Upper lobe of left lung (tissue), 6 donors: ENCODE data around the gene THRAP3. TPM values are rescaled to one million over a fixed set of nuclear protein-coding genes. Genes with fewer than 3 reads are reported as not detected.
A peak's percentile ranks its signal among the peaks of the same experiment; 100 is the strongest.

Experiments
- ATAC-seq, 2 donors: fragments of 200-7000 bp; cut with Tn5 transposase; one replicate each; pipeline ENCODE4 v1.9.1; 2022; ENCODE audit warnings: mild to moderate bottlenecking in 2 of 2, moderate library complexity in 2 of 2; ENCODE audit not compliant: low FRiP score in 2 of 2
- DNase-seq, 2 donors: peaks; one replicate each; pipeline ENCODE4 v3.0.0-alpha.2; 2019 to 2020
- H3K27ac ChIP-seq, 4 donors: fragments of 200-600 bp; sonication (generic); one replicate each; pipeline ENCODE4 v1.5.1; 2016 to 2019
- H3K27me3 ChIP-seq, 4 donors: fragments of 200-600 bp; sonication (generic); one replicate each; pipeline ENCODE4 v1.5.1; 2017 to 2019
- H3K36me3 ChIP-seq, 4 donors: fragments of 200-600 bp; sonication (generic); one replicate each; pipeline ENCODE4 v1.5.1; 2016 to 2019
- H3K4me1 ChIP-seq, 4 donors: fragments of 200-600 bp; sonication (generic); one replicate each; pipeline ENCODE4 v1.5.1; 2018 to 2019
- H3K4me3 ChIP-seq, 4 donors: fragments of 200-600 bp; sonication (generic); one replicate each; pipeline ENCODE4 v1.5.1; 2017 to 2019; ENCODE audit warnings: mild to moderate bottlenecking in 2 of 4, moderate library complexity in 1 of 4
- H3K9me3 ChIP-seq, 4 donors: fragments of 200-600 bp; sonication (generic); one replicate each; pipeline ENCODE4 v1.5.1; 2018 to 2019
- EP300 ChIP-seq, 4 donors: sonication (generic); formaldehyde crosslinking; IDR thresholded peaks; one replicate each; pipeline ENCODE4 v1.5.1; 2017; ENCODE audit warnings: antibody characterized with exemption in 4 of 4, control low read depth in 2 of 4
- POLR2A ChIP-seq, 4 donors: fragments of 450-650 bp; IDR thresholded peaks; one replicate each; pipeline ENCODE4 v1.5.1; 2016 to 2017; ENCODE audit warnings: antibody characterized with exemption in 4 of 4, mild to moderate bottlenecking in 2 of 4
- POLR2AphosphoS5 ChIP-seq, 2 donors: sonication (generic); formaldehyde crosslinking; IDR thresholded peaks; one replicate each; pipeline ENCODE4 v1.5.1; 2017; ENCODE audit warnings: antibody characterized with exemption in 2 of 2
- WGBS, 2 donors: methylation state at CpG; one replicate each; pipeline ENCODE4 v1.1.5; 2017 to 2018; 5-methylcytosine and 5-hydroxymethylcytosine counted together
- total RNA-seq, 6 donors: library from RNA; depleted of rRNA in 4 of 6; stranded (reverse); fragments of >200 nt in 4 of 6; gene quantifications; one replicate each; pipeline versions ENCODE4 v1.1.0 to v1.2.1, GENCODE V29; 2016 to 2021
- TF ChIP-seq, protein P1 (sequence below), 6 experiments: fragments of 450-650 bp in 4 of 6; fragments of 200-600 bp in 2 of 6; sonication (generic) in 2 of 6; IDR thresholded peaks; one replicate each; pipeline ENCODE4 v1.5.1; 2016 to 2019; ENCODE audit warnings: antibody characterized with exemption in 6 of 6
- donor health status: DM: no; HTN: no; CAD: no; lungs with moderate emphysema.
- donor health status: DM: no; HTN: yes; CAD: no; lungs with severe emphysema.

The THRAP3 gene
- total RNA-seq, 6 donors from 2014 or later = 55.0 to 91.1 (median 84.0) TPM

DNA sequence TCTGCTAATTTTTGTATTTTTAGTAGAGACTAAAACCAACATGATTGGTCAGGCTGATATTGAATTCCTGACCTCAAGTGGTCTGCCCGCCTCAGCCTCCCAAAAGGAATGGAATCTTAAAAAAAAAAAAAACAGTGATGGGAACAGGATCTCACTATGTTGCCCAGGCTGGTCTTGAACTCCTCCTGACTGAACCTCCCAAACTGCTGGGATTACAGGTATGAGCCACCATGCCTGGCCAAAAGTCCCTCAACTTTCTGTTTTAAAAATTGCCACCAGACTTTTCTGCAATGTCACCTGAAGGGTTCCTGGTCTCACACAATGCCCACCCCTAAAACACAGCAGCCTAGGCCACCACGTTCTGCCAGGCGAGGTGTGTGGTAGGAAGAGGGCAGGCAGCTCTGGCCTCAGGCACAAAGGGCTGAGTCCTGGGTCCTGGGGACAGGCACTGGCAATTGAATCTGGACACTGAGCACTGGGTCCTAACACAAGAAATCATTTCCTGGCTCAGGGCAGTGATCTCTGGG lies 21.2 kb upstream of the THRAP3 start:
- H3K4me3 ChIP-seq = no peak overlapping the region
- ATAC-seq (no peak), DNase-seq (no peak)
- no peaks in the 10 kb centered on the region for H3K9me3 ChIP-seq
- peak overlapping the region; percentile 77 to 84 (median 80) for H3K27ac ChIP-seq
- TF ChIP-seq POLR2AphosphoS5 (IDR thresholded peaks at IDR 0.05) = no peak
- TF ChIP-seq, protein P1, sequence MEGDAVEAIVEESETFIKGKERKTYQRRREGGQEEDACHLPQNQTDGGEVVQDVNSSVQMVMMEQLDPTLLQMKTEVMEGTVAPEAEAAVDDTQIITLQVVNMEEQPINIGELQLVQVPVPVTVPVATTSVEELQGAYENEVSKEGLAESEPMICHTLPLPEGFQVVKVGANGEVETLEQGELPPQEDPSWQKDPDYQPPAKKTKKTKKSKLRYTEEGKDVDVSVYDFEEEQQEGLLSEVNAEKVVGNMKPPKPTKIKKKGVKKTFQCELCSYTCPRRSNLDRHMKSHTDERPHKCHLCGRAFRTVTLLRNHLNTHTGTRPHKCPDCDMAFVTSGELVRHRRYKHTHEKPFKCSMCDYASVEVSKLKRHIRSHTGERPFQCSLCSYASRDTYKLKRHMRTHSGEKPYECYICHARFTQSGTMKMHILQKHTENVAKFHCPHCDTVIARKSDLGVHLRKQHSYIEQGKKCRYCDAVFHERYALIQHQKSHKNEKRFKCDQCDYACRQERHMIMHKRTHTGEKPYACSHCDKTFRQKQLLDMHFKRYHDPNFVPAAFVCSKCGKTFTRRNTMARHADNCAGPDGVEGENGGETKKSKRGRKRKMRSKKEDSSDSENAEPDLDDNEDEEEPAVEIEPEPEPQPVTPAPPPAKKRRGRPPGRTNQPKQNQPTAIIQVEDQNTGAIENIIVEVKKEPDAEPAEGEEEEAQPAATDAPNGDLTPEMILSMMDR (IDR thresholded peaks at IDR 0.05) = no peak
- TF ChIP-seq EP300 (IDR thresholded peaks at IDR 0.05) = no peak
- no peak for TF ChIP-seq POLR2A (IDR thresholded peaks at IDR 0.05)
- H3K4me1 ChIP-seq = peaks cover 17 to 26% (median 22%) of the 10 kb centered on the region in 4 donors
- H3K27me3 ChIP-seq = no peaks in the 10 kb centered on the region
- WGBS, 2 donors = 86% methylated on average over 2 to 3 of the region's 3 CpGs
- no peaks in the 10 kb centered on the region for H3K36me3 ChIP-seq

DNA sequence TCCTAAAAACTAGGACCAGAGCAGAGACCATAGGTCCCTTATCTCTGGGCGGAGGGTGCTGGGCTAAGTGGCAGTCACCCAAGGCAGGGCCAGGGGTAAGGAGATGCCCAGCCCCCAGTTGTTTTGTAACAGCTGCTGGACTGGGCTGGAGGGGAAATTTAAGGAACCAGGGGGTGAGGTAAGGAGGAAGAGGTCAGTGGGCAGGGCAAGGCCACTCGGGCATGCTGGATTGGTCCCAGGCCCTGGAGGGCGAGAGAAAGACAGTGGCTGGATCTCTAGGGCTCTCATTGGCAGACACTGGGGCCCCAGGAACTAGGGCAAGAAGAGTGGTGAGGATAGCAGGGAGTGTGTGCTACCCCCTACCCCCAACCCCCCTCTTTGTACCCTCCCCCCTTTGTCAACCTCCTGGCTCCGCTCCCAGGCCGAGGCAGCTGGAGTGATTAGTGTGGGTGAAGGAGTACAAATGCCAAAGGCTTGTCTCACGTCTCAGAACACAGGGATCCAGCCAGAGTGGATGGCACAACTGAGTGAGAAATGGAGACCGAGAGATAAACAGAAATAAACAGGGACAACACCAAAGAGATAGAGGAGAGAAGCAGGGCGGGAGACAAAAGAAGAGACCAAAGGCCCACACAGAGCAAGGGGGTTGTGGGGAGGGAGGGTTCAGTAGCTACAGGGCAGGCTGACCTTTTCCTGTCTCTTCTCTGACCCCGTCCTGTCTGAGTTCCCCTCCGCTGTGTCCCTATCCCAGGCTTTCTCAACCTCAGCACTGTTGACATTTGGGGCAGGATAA lies 20.5 kb upstream of the THRAP3 start:
- TF ChIP-seq POLR2AphosphoS5 (IDR thresholded peaks at IDR 0.05) (peak in 1 of 2 donors; percentile 16), POLR2A (IDR thresholded peaks at IDR 0.05) (no peak), EP300 (IDR thresholded peaks at IDR 0.05) (no peak)
- TF ChIP-seq, protein P1 (IDR thresholded peaks at IDR 0.05) = no peak
- H3K27me3 ChIP-seq = no peaks in the 10 kb centered on the region
- peak overlapping the region; percentile 77 to 84 (median 80) for H3K27ac ChIP-seq
- H3K4me3 ChIP-seq = no peak overlapping the region
- no peaks in the 10 kb centered on the region for H3K36me3 ChIP-seq
- peaks cover 17 to 26% (median 22%) of the 10 kb centered on the region in 4 donors for H3K4me1 ChIP-seq
- 38 to 42% methylated on average over 10 of the region's 10 CpGs for WGBS, 2 donors
- DNase-seq = peak in 1 of 2 donors; percentile 91
- ATAC-seq = peak; percentile 81 to 89
- no peaks in the 10 kb centered on the region for H3K9me3 ChIP-seq

DNA sequence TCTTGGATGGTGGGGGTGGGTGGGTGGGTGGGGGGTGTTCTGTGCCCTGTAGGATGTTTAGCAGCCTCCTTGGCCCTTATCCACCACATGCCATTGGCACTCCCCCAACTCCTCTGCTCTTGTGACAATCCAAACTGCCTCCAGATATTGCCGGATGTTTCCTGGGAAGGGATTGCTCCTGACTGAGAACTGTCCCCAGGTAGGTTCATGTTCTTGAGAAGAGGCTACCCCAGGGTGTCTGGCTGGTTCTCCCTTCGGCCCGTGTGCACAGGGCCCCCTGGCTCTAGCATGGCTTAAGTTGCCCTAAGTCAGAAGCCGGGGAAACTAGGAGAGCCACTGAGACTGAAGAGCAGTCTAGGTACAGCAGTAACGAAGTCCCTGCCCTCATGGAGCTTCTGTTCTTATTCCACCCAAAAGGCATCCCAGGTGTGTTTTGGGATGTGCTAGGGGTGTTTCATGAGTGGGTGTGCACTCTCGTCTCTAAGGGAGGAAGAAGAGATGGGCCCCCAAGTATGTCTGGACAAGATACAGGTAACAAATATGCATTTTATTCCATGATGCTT lies 19.8 kb upstream of the THRAP3 start:
- 52 to 67% methylated on average over 6 of the region's 6 CpGs for WGBS, 2 donors
- peak in 1 of 2 donors; percentile 37 for DNase-seq
- TF ChIP-seq POLR2AphosphoS5 (IDR thresholded peaks at IDR 0.05) (no peak), POLR2A (IDR thresholded peaks at IDR 0.05) (no peak), EP300 (IDR thresholded peaks at IDR 0.05) (no peak)
- TF ChIP-seq, protein P1 (IDR thresholded peaks at IDR 0.05) = no peak

DNA sequence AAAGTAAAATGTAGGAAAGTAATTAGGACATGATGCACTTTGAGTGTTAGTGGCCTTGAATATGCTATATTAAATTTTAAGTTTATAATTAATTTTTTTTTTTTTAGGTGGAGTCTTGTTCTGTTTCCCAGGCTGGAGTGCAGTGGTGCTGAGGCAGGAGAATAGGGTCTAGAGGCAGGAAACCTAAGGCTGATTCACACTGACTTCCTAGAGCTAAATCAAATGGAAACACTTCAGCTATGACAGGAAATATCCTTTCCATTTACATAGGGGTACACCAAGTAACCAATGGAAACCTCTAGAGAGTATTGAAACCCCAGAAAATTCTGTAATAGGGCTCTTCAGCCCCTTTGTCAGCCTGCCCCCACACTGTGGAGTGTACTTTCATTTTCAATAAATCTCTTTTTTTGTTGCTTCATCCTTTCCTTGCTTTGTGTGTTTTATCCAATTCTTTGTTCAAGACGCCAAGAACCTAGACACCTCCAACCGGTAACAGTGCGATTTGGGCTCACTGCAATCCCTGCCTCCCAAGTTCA lies 17.9 kb upstream of the THRAP3 start:
- DNase-seq (no peak), ATAC-seq (no peak)
- Histone ChIP-seq H3K4me1 (peaks cover 20 to 23% (median 22%) of the 10 kb centered on the region in 4 donors), H3K9me3 (no peaks in the 10 kb centered on the region), H3K4me3 (no peak overlapping the region), H3K27ac (no peak overlapping the region), H3K27me3 (no peaks in the 10 kb centered on the region), H3K36me3 (no peaks in the 10 kb centered on the region)
- 85 to 88% methylated on average over 3 of the region's 3 CpGs for WGBS, 2 donors
- TF ChIP-seq EP300 (IDR thresholded peaks at IDR 0.05) (no peak), POLR2AphosphoS5 (IDR thresholded peaks at IDR 0.05) (no peak), POLR2A (IDR thresholded peaks at IDR 0.05) (no peak)
- TF ChIP-seq, protein P1 (IDR thresholded peaks at IDR 0.05) = no peak

More for the DNA sequence above, 19.8 kb upstream of the THRAP3 start:
- H3K9me3 ChIP-seq = no peaks in the 10 kb centered on the region
- peaks cover 18 to 26% (median 24%) of the 10 kb centered on the region in 4 donors for H3K4me1 ChIP-seq
- H3K36me3 ChIP-seq = no peaks in the 10 kb centered on the region
- no peak overlapping the region for H3K4me3 ChIP-seq
- peak overlapping the region; percentile 77 to 84 (median 80) for H3K27ac ChIP-seq
- no peaks in the 10 kb centered on the region for H3K27me3 ChIP-seq
- no peak for ATAC-seq
